Anterior cingulate cortex (tissue), 58 donors: ENCODE results near the gene EFNB2.

ENCODE experiments used
- DNase-seq, 58 donors: peaks; one replicate each; lab custom pipeline; 2025; lab: John Stamatoyannopoulos, UW

The EFNB2 gene

GRCh38 chr13:106488686-106489085, 46.8 kb downstream of the EFNB2 start:
- no peak for DNase-seq

- DNase-seq = no peak
Measured at GRCh38 chr13:106488076-106488475, 47.4 kb downstream of the EFNB2 start.

GRCh38 chr13:106487129-106487528, 48.3 kb downstream of the EFNB2 start:
- DNase-seq = no peak

DNA sequence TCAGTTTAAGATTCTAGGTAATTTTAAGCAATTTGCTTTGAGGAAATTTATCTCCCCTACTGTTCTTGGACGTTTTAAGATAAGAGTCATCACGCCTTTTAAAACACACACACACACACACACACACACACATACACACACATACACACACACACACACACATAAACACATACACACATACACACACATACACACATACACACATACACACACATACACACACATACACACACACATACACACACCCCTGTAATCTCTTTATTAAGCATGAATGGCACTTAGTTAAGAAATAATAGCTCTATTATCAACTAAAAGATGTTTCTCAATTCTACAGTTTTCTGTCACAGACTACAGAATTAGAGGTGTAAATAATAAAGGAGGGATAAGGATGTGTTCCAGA, 49.2 kb downstream of the EFNB2 start:
- DNase-seq = no peak

DNA sequence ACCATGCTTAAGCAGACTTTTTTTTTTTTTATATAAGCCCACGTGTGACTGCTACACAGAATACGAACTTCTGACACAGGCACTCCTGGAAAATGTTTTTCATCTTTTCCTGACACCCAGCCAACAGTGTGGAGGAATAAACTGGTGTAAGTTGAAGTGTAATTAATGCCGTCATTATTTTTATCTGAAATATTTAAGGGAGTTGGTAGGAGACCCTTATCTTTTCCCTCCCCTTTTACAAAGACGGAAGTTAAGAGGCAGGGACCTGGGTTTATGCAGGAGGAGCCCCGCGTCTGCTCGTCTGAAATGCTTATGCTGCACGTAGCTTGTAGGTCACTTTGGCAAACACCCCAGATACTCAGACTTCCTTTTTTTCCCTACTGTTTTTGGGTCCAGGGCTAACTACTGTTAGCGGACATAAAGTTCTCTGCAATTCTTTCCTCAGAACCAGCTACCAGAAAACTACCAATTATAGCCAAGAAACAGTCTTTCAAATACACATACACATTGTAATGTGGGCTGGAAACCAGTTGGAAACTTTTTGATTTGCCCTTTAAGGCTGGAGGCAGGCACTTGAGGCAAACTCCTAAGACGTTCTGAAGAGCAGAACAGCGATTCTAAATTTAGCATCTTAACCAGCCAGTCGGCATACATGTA, 50.8 kb downstream of the EFNB2 start:
- DNase-seq = peak in 1 of 58 donors; percentile 8

- DNase-seq = no peak
Measured at GRCh38 chr13:106484084-106484483, 51.4 kb downstream of the EFNB2 start.

- DNase-seq = no peak
Measured at GRCh38 chr13:106481919-106482318, 53.5 kb downstream of the EFNB2 start.

GRCh38 chr13:106480351-106480910, 55.0 kb downstream of the EFNB2 start:
- DNase-seq = no peak

GRCh38 chr13:106479929-106480328, 55.5 kb downstream of the EFNB2 start:
- no peak for DNase-seq

- no peak for DNase-seq
Measured at GRCh38 chr13:106478116-106478515, 57.3 kb downstream of the EFNB2 start.

- no peak for DNase-seq
Measured at GRCh38 chr13:106477303-106477702, 58.2 kb downstream of the EFNB2 start.

DNA sequence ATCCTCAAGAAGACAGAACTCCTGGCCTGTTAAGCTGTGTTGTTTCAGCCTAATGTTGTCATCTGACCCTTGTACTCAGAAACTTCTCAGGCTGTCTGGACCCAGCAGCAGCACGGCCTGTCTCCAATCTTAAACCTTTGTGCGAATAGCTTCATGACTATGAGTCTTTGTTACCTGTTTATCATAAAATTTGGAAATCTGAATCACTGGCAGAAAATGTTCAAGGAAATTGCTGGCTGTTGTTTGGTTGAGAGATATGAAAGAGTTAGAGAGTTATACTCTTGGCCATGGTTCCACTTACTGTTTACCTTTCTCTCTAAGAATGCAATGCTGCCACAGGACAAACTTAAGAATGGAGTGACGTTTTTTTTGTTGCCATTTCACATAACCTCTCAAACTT, 59.6 kb downstream of the EFNB2 start:
- no peak for DNase-seq

GRCh38 chr13:106474912-106475311, 60.5 kb downstream of the EFNB2 start:
- no peak for DNase-seq

DNA sequence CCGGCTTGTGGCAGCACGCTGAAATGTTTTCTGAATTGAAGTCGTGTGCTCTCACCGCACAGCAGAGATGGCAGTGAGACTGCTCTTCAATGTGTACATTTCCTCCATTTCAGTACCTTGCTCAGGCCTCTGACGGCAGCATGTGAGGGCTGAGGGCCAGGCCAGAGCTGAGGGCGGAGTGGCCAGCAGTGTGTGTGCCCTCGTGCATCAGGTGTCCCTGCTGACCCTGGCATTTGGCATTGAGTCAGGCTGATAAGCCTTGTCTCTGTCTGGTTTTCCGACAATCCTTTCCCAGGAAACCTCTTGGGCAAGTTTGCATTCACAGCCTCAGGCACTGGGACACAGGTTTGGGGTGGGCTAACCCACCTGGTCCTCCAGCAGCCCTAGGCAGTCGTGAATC, 62.3 kb downstream of the EFNB2 start:
- no peak for DNase-seq

DNA sequence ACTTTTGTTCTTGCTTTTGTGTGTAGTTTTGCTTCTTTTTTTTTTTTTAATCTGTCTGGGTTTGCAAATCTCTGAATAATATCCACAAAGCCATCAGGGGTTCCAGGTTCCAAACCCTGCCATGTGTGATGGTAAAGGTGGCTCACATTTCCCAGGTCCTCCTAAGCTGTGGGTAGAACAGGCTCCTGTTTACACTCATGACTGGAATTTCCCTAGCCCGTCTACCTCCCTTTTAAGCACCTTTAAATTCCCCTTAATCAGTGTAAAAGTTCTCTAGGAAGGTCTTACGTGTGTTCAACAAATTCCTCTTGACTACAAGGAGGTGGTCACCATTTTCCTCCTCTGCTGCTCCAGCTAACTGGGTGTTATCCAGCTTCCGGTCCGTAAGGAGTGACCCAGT, 62.8 kb downstream of the EFNB2 start:
- no peak for DNase-seq

GRCh38 chr13:106471957-106472543, 63.4 kb downstream of the EFNB2 start:
- DNase-seq = no peak

DNA sequence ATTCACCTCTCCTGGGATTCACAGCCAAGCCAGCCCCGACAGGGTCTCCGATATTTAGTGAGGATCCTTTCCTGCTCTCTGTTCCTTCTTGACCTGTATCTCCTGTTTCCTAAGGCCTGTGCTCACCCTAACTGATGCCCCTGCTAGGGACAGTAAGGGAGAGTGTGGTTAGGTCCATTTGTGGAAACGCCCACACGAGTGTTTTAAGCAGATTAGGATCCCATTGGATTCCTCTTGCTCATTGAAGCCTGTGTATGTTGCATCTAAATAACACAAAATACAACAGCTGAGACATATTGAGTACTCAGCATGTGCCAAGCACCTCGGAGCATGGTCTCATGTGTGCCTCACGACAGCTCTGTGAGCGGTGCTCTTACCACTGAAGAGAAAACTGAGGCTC, 64.9 kb downstream of the EFNB2 start:
- no peak for DNase-seq

- no peak for DNase-seq
Measured at GRCh38 chr13:106468744-106469590, 66.5 kb downstream of the EFNB2 start.

DNA sequence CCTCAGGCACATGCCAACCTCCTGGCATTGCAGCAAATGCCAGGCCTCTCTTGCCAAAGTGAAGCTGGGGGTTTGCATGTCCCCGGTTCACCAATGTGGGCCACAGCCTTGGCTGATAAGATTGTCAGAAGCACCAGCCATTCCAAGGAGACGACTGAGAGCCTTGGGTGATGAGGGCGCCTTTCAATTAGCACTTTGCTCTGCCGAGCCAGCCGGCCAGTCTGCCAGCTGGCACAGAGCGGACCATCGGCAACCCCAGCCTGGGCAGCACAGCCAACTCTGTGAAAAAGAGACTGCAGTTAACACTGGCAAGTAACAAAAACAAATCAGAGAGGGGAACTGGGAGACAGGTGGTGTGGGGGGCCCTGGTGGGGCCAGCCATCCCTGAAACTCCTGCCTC, 67.3 kb downstream of the EFNB2 start:
- peak in 49 of 58 donors; percentile 5 to 79 (median 43) for DNase-seq

DNA sequence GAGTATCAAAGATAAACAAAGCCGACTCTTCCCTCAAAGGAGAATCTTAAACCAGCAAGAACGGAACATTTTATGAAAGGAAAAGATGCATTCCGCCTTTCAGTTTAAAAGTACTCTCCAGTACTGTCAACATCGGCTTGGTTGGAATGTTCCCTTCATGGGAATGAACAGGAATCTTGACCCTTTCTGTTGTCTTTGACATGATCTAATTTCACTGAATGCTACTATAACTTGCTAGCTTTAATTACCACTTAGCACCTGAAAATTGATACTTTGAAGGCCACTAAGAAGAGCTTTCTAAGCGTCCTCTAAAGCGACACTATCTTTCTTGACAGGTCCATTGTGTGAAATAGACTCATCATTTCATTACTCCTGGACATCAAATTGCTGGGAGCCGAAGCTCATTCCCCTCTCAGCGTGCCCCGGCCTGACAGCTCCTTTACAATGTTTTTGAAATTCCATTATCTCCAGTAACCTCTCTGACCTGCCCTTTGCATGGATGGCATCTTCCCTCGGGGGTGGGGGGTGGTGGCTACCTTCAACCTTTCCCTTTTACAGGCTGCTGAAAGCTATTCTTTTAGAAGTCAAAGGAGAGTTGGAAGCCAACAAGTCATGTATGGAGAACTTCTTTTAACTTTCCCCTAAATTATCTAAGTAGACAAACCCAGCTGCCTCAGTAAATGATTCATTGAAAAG, 67.9 kb downstream of the EFNB2 start:
- no peak for DNase-seq
